Measurements from ENCODE around the gene CNTN2. TPM values are rescaled to one million over a fixed set of nuclear protein-coding genes. Genes with fewer than 3 reads are reported as not detected.

CNTN2 gene
- total and polyA plus RNA-seq, 9 donors, result 0.02 to 0.37 (median 0.19) TPM; not detected in 3

- no peak for TF ChIP-seq CTCF (IDR thresholded peaks at IDR 0.05)
- no peak for TF ChIP-seq EP300 (IDR thresholded peaks at IDR 0.05)
- TF ChIP-seq POLR2A (IDR thresholded peaks at IDR 0.05), result no peak
- DNase-seq, result peak in 2 of 5 donors; percentile 28 to 31
- intact Hi-C loops (cut with DNase I), result loop anchor here in 3 of 4 donors (5.0 kb wide), 2 partner anchors 79 to 84 kb away; no protein-coding TSS in a partner anchor
- no peaks in the 10 kb centered on the region for H3K36me3 ChIP-seq
- H3K27me3 ChIP-seq, result no peaks in the 10 kb centered on the region
- H3K4me3 ChIP-seq, result no peak overlapping the region
- no peaks in the 10 kb centered on the region for H3K4me1 ChIP-seq (ENCODE audit: insufficient read depth)
- no peaks in the 10 kb centered on the region for H3K9me3 ChIP-seq
- 74 to 80% (median 79%) methylated on average over 14 of the region's 14 CpGs for WGBS, 3 donors
- H3K27ac ChIP-seq, result no peak overlapping the region
These were observed 18.2 kb downstream of the CNTN2 start for GRCh38 chr1:205061227-205061626.

- Histone ChIP-seq H3K27me3 (no peaks in the 10 kb centered on the region), H3K4me1 (ENCODE audit: insufficient read depth) (no peaks in the 10 kb centered on the region), H3K4me3 (no peak overlapping the region), H3K27ac (no peak overlapping the region), H3K9me3 (no peaks in the 10 kb centered on the region), H3K36me3 (no peaks in the 10 kb centered on the region)
- TF ChIP-seq EP300 (IDR thresholded peaks at IDR 0.05) (no peak), CTCF (IDR thresholded peaks at IDR 0.05) (peak; percentile 68 to 79 (median 70))
- DNase-seq, result peak; percentile 48 to 84 (median 82)
- intact Hi-C loops (cut with DNase I), result loop anchor here in 3 of 4 donors (5.0 kb wide), 2 partner anchors 79 to 84 kb away; no protein-coding TSS in a partner anchor
- 22 to 32% (median 22%) methylated on average over 13 of the region's 13 CpGs for WGBS, 3 donors
These were observed 18.7 kb downstream of the CNTN2 start for GRCh38 chr1:205061665-205062069.

- DNase-seq, result peak in 1 of 5 donors; percentile 12
- Histone ChIP-seq H3K4me1 (ENCODE audit: insufficient read depth) (no peaks in the 10 kb centered on the region), H3K27me3 (no peaks in the 10 kb centered on the region), H3K4me3 (no peak overlapping the region), H3K36me3 (no peaks in the 10 kb centered on the region), H3K9me3 (no peaks in the 10 kb centered on the region), H3K27ac (no peak overlapping the region)
- no peak for TF ChIP-seq POLR2A (IDR thresholded peaks at IDR 0.05)
- no peak for TF ChIP-seq EP300 (IDR thresholded peaks at IDR 0.05)
- no peak for TF ChIP-seq CTCF (IDR thresholded peaks at IDR 0.05)
- WGBS, 3 donors, result 86 to 95% (median 88%) methylated on average over 8 of the region's 8 CpGs
- intact Hi-C loops (cut with DNase I), result loop anchor here in 3 of 4 donors (5.0 kb wide), 2 partner anchors 80 to 85 kb away; no protein-coding TSS in a partner anchor
These were observed 19.3 kb downstream of the CNTN2 start for GRCh38 chr1:205062319-205062718.

- no peaks in the 10 kb centered on the region for H3K27me3 ChIP-seq
These were observed 19.9 kb downstream of the CNTN2 start for GRCh38 chr1:205062895-205063294.

More at GRCh38 chr1:205062895-205063294, 19.9 kb downstream of the CNTN2 start:
- Histone ChIP-seq H3K36me3 (no peaks in the 10 kb centered on the region), H3K9me3 (no peaks in the 10 kb centered on the region), H3K4me3 (no peak overlapping the region), H3K27ac (no peak overlapping the region), H3K4me1 (ENCODE audit: insufficient read depth) (no peaks in the 10 kb centered on the region)
- intact Hi-C loops (cut with DNase I), result loop anchor here in 3 of 4 donors (5.0 kb wide), 2 partner anchors 81 to 86 kb away; no protein-coding TSS in a partner anchor
- DNase-seq, result no peak
- WGBS, 3 donors, result 74 to 94% (median 92%) methylated on average over 3 of the region's 3 CpGs
- no peak for TF ChIP-seq CTCF (IDR thresholded peaks at IDR 0.05)
- TF ChIP-seq POLR2A (IDR thresholded peaks at IDR 0.05), result no peak
- no peak for TF ChIP-seq EP300 (IDR thresholded peaks at IDR 0.05)

All from ovary (tissue), 9 donors.